Right renal pelvis (tissue), 4 donors: Measurements from ENCODE around the gene CASD1. TPM values are rescaled to one million over a fixed set of nuclear protein-coding genes. Genes with fewer than 3 reads are reported as not detected.

Source experiments
- DNase-seq, 4 donors: peaks; one replicate each; pipeline ENCODE4 v3.0.0-alpha.2; 2013; ENCODE audit warnings: low read depth in 4 of 4, low spot score in 3 of 4, missing footprints in 1 of 4
- polyA plus RNA-seq, 4 donors: library from polyadenylated mRNA; unstranded; fragments of 120-200 nt; gene quantifications; one replicate each; pipeline ENCODE4 v1.2.1, GENCODE V29; 2013; ENCODE audit not compliant: insufficient read length in 4 of 4

CASD1 gene
- polyA plus RNA-seq, result 10 to 100 TPM; 39.8 to 56.1 (median 52.9) TPM

GRCh38 chr7:94509264-94509886, at the start of gene CASD1:
Gene CASD1 (plus strand): TSS chr7:94509809. CDS start chr7:94510085, 276 bp downstream.
- DNase-seq, result peak in 1 of 4 donors; percentile 43

DNA sequence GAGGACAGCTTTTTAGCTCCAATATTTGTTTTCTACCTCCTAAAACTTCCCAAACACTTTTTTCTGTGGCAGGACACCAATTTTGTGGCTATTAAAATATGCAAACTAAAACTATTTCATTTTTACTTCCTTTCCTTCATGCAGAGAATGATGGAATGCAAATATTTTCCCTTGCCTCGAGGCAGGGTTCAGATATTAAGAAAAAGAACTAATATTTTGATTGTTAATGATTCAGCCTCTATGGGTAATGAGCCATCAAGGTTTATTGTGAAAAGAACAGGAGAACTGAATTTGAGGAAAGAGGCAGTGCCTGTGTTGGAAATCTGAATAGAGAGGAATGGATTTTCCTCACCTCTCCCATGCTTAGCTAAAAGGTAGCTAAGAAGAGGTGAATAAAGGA, 43.1 kb upstream of the CASD1 start:
- no peak for DNase-seq

- DNase-seq, result no peak
These were observed 38.0 kb upstream of the CASD1 start for GRCh38 chr7:94471604-94472003.

- DNase-seq, result no peak
These were observed 37.0 kb upstream of the CASD1 start for GRCh38 chr7:94472608-94473007.

- DNase-seq, result no peak
These were observed 33.3 kb upstream of the CASD1 start for GRCh38 chr7:94476251-94476840.

DNA sequence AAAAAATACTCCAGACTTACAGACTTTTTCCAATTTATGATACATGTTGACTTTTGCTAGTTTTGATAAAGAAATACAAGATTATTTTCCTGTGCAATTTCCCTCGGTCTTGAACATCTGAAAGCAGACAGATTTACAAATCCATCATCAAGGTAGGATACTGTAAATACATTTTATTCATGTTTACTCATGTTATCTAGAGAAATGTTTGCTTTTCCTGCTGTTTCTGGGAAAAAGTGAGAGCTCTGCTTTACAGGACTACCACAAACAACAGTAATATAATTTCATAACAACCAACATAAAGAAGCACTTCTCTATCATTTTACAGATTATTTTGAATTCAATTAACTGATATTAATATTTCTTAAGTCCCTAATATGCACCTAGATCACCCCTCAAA, 31.7 kb upstream of the CASD1 start:
- no peak for DNase-seq

DNA sequence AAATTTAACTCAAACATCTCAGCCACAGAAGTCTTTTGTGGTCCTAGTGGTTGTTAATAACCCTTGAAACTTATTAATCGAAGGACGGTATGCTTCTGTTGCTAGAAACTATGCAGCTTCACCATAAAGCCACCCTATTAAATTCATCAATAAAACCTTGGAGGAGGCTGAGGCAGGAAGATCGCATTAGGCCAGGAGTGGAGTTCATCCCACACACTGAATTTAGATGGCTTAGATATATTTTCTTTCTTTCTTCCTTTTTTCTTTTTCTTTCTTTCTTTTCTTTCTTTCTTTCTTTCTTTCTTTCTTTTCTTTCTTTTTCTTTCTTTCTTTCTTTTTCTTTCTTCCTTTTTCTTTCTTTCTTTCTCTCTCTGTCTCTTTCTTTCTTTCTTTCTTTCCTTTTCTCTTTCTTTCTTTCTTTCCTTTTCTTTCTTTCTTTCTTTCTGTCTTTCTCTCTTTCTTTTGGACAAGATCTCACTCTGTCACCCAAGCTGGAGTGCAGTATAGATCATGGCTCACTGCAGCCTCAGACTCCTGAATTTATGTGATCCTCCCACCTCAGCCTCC, 30.9 kb upstream of the CASD1 start:
- DNase-seq, result no peak

GRCh38 chr7:94481279-94481678, 28.3 kb upstream of the CASD1 start:
- DNase-seq, result no peak

GRCh38 chr7:94482796-94483195, 26.8 kb upstream of the CASD1 start:
- no peak for DNase-seq

DNA sequence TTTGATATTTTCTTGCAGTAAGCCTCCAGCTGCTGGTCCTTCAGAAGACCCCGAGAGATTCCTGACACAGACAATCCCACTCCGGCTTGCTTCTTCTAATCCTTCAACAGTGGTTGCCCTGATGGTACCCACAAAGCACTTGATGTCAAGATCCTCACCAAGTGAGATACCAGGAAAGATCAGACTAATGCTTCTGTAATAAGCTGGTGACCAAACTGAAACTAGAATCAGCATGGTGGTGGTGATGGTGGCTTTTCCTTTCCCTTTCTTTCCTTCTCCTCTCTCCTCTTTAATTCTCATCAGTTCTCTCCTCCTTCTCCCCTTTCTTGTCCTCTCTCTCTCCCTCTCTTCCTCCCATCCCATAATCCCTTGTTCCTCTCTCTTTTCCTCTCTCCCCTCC, 25.8 kb upstream of the CASD1 start:
- DNase-seq, result no peak

DNA sequence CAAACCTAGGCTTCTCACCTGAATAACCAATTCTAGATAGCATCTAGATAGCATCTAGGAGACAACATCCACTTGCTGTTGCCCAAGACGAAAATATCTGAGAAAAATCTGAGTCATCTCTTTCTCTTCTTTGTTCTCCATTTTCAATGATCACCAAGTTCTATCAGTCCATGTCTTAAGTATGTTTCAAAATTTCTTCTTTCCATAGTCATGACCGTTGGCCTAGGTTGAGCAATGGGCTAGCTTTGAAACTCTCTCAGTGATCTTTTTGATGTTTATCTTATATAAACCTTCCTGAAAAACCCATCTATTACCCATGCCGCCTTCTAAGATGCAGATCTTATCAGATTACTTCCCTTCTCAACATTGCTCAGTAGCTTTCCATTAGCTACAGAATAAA, 23.4 kb upstream of the CASD1 start:
- no peak for DNase-seq

DNA sequence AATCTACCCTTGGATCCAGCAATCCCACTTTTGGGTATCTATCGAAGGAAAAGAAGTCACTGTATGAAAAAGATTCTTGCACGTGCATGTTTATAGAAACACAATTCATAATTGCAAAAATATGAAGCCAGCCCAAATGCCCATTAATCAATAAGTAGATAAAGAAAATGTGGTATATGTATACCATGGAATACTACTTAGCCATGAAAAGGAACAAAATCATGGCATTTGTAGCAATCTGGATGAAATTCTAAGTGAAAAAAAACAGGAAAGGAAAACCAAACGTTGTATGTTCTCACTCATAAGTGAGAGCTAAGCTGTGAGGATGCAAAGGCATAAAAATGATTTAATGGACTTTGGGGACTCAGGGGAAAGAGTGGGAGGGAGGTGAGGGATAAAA, 18.2 kb upstream of the CASD1 start:
- DNase-seq, result no peak

DNA sequence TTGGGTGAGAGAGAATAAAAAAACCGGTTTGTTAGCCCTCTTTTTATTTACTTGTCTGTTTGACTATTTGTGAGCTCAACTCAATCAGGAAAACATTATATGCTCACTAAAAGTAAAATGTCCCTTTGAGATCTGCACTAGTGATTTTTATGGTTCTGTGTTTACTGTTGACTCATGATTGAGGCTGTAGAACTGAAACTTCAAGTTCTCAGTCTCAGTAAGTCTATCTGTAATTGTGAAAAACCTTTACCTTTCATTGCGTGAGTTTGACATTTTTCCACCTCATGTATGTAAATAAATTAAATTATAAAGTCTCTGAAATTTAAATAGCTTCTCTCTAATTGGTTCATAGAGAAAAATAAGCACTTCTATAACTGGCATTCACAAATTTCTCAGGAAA, 17.0 kb upstream of the CASD1 start:
- no peak for DNase-seq

DNA sequence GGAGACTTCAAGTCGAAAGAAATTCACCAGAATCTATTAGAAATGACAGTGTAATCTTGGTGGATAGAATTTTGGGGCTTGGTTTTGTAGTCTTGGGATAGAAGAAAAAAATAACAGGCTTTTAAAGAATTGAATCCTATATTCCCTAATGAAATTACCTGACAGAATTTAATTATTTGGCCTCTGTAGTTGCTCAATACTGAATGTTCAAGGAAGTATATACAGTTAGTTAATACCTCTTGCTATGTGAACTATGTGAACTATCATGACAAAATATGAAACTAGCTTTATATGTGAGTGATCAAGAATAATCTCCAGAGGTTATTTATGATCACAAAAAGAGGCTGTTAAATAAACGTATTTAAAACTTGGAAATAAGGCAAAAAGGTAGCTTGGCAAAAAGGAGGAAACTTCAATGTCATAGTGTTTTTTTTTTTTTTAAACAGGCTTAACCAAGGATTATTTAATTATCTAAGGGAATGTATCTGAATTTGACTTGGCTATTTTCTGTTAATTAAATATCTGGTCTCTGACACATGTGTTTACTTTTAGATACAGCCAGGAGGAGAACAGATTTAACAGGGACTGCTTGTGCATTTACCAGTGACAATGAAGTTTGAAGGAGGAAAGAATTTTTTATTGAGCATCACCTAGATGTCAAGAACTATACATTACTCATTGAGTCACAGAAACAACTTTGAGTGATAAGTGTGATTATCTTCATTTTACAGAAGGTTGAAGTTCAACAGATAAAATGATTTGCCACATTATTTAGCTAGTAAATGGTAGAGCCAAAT, 11.5 kb upstream of the CASD1 start:
- no peak for DNase-seq

GRCh38 chr7:94498918-94499317, 10.7 kb upstream of the CASD1 start:
- no peak for DNase-seq

DNA sequence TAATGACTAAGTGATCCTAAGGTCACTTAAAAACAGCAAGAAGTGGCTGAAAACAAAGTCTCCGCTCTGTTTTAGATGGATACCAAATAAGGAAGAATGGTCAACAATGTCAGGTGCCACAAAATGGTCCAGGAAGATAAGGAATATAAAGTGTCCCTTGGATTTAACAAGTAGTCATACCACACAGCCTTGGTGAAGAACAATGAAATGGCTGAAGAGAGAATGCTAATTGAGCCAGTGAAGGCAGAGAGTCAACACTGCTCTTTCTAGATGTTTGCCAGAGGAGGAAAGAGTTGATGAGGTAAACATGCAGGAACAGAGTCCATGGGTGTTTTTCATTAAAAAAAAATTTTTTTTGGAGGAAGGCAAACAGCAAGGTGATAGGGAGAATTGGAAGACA, 2.1 kb upstream of the CASD1 start:
- no peak for DNase-seq

GRCh38 chr7:94507962-94508361, 1.6 kb upstream of the CASD1 start:
- no peak for DNase-seq

DNA sequence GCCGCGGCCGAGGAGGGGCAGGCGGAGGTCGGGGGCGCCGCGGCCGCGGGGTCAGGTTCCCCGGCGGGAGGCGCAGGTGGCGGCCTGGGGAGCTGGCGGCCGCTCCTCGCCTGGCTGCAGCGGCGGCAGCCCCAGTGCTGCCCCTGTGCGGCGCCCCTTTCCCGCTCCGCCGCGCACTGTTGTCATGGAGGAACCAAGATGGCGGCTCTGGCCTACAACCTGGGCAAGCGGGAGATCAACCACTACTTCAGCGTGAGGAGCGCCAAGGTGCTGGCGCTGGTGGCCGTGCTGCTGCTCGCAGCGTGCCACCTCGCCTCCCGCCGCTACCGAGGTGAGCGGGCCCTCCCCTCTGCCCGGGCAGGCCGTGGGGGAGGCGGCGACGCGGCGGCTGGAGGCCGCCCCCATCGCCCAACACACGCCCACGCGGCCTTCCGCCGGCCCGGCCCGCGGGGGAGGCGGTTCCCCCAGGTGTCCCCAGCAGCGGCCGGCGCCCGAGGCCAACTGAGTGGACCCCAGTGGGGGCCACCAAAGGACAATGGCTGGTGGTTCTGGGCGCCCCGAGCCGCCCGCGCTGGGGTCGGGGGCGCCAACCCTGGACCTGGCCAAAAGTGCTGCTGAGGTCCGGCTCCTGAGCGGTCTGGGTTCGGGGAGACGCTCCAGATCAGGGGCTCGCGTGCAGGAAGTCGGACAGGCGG, 425 bp downstream of the CASD1 start:
- DNase-seq, result peak in 3 of 4 donors; percentile 53 to 75 (median 59)

- peak in 1 of 4 donors; percentile 43 for DNase-seq
These were observed 1.2 kb downstream of the CASD1 start for GRCh38 chr7:94510582-94511496.

GRCh38 chr7:94511718-94512117, 2.1 kb downstream of the CASD1 start:
- no peak for DNase-seq
